Right lobe of liver (tissue), 6 donors: ENCODE results near the gene PAPOLG. TPM values are rescaled to one million over a fixed set of nuclear protein-coding genes. Genes with fewer than 3 reads are reported as not detected.

ENCODE experiments used
- ATAC-seq, 4 donors: fragments of 200-7000 bp; cut with Tn5 transposase; one replicate each; pipeline ENCODE4 v1.9.1; 2020; ENCODE audit warnings: mild to moderate bottlenecking in 4 of 4, moderate library complexity in 4 of 4
- DNase-seq, 3 donors: peaks; one replicate each; pipeline ENCODE4 v3.0.0-alpha.2; 2020
- H3K27ac ChIP-seq, 3 donors: fragments of 200-600 bp; one replicate each; pipeline ENCODE4 v1.8.0; 2022
- H3K27me3 ChIP-seq, 2 donors: fragments of 200-600 bp; one replicate each; pipeline ENCODE4 v1.8.0; 2022
- H3K36me3 ChIP-seq, 4 donors: fragments of 200-600 bp; sonication (generic) in 1 of 4; one replicate each; pipeline versions ENCODE4 v1.5.1 to v1.8.0; 2017 to 2022; ENCODE audit warnings: control low read depth in 1 of 4
- H3K4me1 ChIP-seq, 4 donors: fragments of 200-600 bp; sonication (generic) in 1 of 4; one replicate each; pipeline versions ENCODE4 v1.5.1 to v1.8.0; 2017 to 2022; ENCODE audit warnings: control low read depth in 1 of 4
- H3K4me3 ChIP-seq, 3 donors: fragments of 200-600 bp; one replicate each; pipeline ENCODE4 v1.8.0; 2022
- H3K9me3 ChIP-seq, 4 donors: fragments of 200-600 bp; sonication (generic) in 1 of 4; one replicate each; pipeline versions ENCODE4 v1.5.1 to v1.8.0; 2017 to 2022; ENCODE audit warnings: control low read depth in 1 of 4
- CTCF ChIP-seq, 4 donors: fragments of 200-600 bp in 3 of 4; fragments of 450-650 bp in 1 of 4; IDR thresholded peaks; one replicate each; pipeline versions ENCODE4 v1.5.1 to v1.8.0; 2016 to 2022; ENCODE audit warnings: antibody characterized with exemption in 4 of 4, mild to moderate bottlenecking in 2 of 4
- POLR2A ChIP-seq: fragments of 450-650 bp; IDR thresholded peaks from one replicate; pipeline ENCODE4 v1.6.1; 2017; ENCODE audit warnings: antibody characterized with exemption, mild to moderate bottlenecking
- WGBS: methylation state at CpG from one replicate; pipeline ENCODE4 v1.1.6; 2018; ENCODE audit warnings: low coverage, low lambda C conversion rate; ENCODE audit not compliant: insufficient coverage; ENCODE audit errors: missing lambda C conversion rate; 5-methylcytosine and 5-hydroxymethylcytosine counted together
- intact Hi-C, 2 donors: fragments of 100-400 bp; cut with DNase I; formaldehyde crosslinking; loops; one replicate each; pipeline versions ENCODE4 v1.11.2 to v1.14.1; 2022
- total RNA-seq, 6 experiments: library from RNA; depleted of rRNA in 2 of 6; stranded (reverse); fragments of >200 nt in 2 of 6; fragmentation: NEBNext Ultra II Directional in 3 of 6; extraction: Animal tissue kit (Norgen Biotek cat#: 25700) in 3 of 6; gene quantifications; one replicate each; pipeline versions ENCODE4 v1.1.0 to v1.2.4, GENCODE V29; 2016 to 2023
- donor health status: DM: no; HTN: yes; CAD: no.
- donor health status: DM: no; HTN: no; CAD: no.
- donor health status: DM: no; HTN: no; CAD: no.
- donor health status: DM: no; HTN: yes; CAD: no.
- donor health status: DM: no; HTN: yes; CAD: no.

PAPOLG gene
- total RNA-seq, 6 experiments from 2014 or later: 3.6 to 5.9 (median 4.2) TPM

- DNase-seq: no peak
- Histone ChIP-seq H3K27me3 (no peaks in the 10 kb centered on the region), H3K27ac (no peak overlapping the region), H3K9me3 (no peaks in the 10 kb centered on the region), H3K36me3 (peaks cover 0 to 35% (median 5%) of the 10 kb centered on the region in 4 donors), H3K4me1 (no peaks in the 10 kb centered on the region), H3K4me3 (no peak overlapping the region)
- ATAC-seq: no peak
- no peak for TF ChIP-seq POLR2A
- no peak for TF ChIP-seq CTCF (IDR thresholded peaks at IDR 0.05)
- intact Hi-C loops: no loop called here
- WGBS: 97% methylated on average over 3 of the region's 3 CpGs
These were observed 8.9 kb downstream of the PAPOLG start for GRCh38 chr2:60764736-60765534.

GRCh38 chr2:60766283-60766682 lies 10.2 kb downstream of the PAPOLG start:
- Histone ChIP-seq H3K27me3 (no peaks in the 10 kb centered on the region), H3K36me3 (peaks cover 0 to 27% (median 3%) of the 10 kb centered on the region in 4 donors)
- TF ChIP-seq POLR2A (no peak), CTCF (IDR thresholded peaks at IDR 0.05) (no peak)

GRCh38 chr2:60771508-60771907 lies 15.4 kb downstream of the PAPOLG start:
- ATAC-seq: no peak
- Histone ChIP-seq H3K4me1 (no peaks in the 10 kb centered on the region), H3K4me3 (no peak overlapping the region), H3K9me3 (no peaks in the 10 kb centered on the region), H3K27me3 (no peaks in the 10 kb centered on the region), H3K36me3 (peaks cover 0 to 62% (median 0%) of the 10 kb centered on the region in 4 donors), H3K27ac (no peak overlapping the region)
- intact Hi-C loops: no loop called here
- TF ChIP-seq CTCF (IDR thresholded peaks at IDR 0.05) (no peak), POLR2A (no peak)
- DNase-seq: no peak
- WGBS: 96% methylated on average over 3 of the region's 3 CpGs

More at GRCh38 chr2:60766283-60766682, 10.2 kb downstream of the PAPOLG start:
- no peak for DNase-seq
- 100% methylated on average over 2 of the region's 3 CpGs for WGBS
- no peaks in the 10 kb centered on the region for H3K4me1 ChIP-seq
- intact Hi-C loops: no loop called here
- no peak overlapping the region for H3K4me3 ChIP-seq
- no peak for ATAC-seq
- no peaks in the 10 kb centered on the region for H3K9me3 ChIP-seq
- H3K27ac ChIP-seq: no peak overlapping the region

GRCh38 chr2:60775048-60775639 lies 19.1 kb downstream of the PAPOLG start:
- no peak for TF ChIP-seq POLR2A
- TF ChIP-seq CTCF (IDR thresholded peaks at IDR 0.05): no peak
- H3K27ac ChIP-seq: no peak overlapping the region
- DNase-seq: no peak
- H3K9me3 ChIP-seq: no peaks in the 10 kb centered on the region
- peaks cover 0 to 9% (median 0%) of the 10 kb centered on the region in 4 donors for H3K4me1 ChIP-seq
- peaks cover 0 to 68% (median 1%) of the 10 kb centered on the region in 4 donors for H3K36me3 ChIP-seq
- intact Hi-C loops: no loop called here
- no peak for ATAC-seq
- no peak overlapping the region for H3K4me3 ChIP-seq
- no peaks in the 10 kb centered on the region for H3K27me3 ChIP-seq
- 87% methylated on average over 2 of the region's 2 CpGs for WGBS
